OCI-LY3 (cell line): ENCODE results near the gene NWD2.

Experiments
- CTCF ChIP-seq: fragments of 200-600, 300-600 bp; sonication (generic); IDR thresholded peaks from 2 replicates; pipeline ENCODE4 v1.5.1; 2014; ENCODE audit warnings: antibody characterized with exemption, low read length, low read depth
- EZH2phosphoT487 ChIP-seq: fragments of 200-600 bp; shearing (Covaris generic); IDR thresholded peaks from 2 replicates; pipeline ENCODE4 v1.6.1; 2018; ENCODE audit warnings: antibody characterized with exemption, mixed run types, low read depth

- TF ChIP-seq CTCF (no peak), EZH2phosphoT487 (no peak)
Observed at GRCh38 chr4:37480509-37480908, 236.0 kb downstream of the NWD2 start.
